Hepatocyte (in vitro differentiated cells): ENCODE measurements around the gene CPM.
"Not testable (repeated sequence)": the region's sequence is repeated elsewhere in the genome, so short reads cannot be mapped to it uniquely, and the experiment has no call there.

Experiments
- CTCF ChIP-seq: fragments of 200-600 bp; sonication (generic); IDR thresholded peaks from 2 replicates; pipeline ENCODE4 v1.5.1; 2016; ENCODE audit warnings: antibody characterized with exemption, mild to moderate bottlenecking; ENCODE audit not compliant: poor library complexity
- EZH2 ChIP-seq: fragments of 200-600 bp; sonication (generic); IDR thresholded peaks from 2 replicates; pipeline ENCODE4 v1.6.1; 2016; ENCODE audit warnings: antibody characterized with exemption, mild to moderate bottlenecking, borderline replicate concordance
- EZH2phosphoT487 ChIP-seq: fragments of 200-600 bp; sonication (generic); IDR thresholded peaks from one replicate; pipeline ENCODE4 v1.6.1; 2018; ENCODE audit warnings: antibody characterized with exemption, mild to moderate bottlenecking, low read depth, moderate library complexity; ENCODE audit not compliant: unreplicated experiment, severe bottlenecking

DNA sequence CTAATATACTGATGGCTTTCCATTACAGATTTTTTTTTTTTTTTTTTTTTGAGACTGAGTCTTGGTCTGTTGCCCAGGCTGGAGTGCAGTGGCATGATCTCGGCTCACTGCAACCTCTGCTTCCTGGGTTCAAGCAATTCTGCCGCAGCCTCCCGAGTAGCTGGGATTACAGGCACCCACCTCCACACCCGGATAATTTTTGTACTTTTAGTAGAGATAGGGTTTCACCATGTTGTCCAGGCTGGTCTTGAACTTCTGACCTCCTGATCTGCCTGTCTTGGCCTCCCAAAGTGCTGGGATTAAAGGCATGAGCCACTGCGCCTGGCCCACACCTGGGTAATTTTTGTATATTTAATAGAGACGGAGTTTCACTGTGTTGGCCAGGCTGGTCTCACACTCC lies 121.4 kb downstream of the CPM start:
- not testable (repeated sequence) for TF ChIP-seq CTCF, EZH2, EZH2phosphoT487
